Vagina (tissue), 2 donors: ENCODE measurements around the gene ABLIM1.

Experiments
- POLR2A ChIP-seq, 2 donors: fragments of 450-650 bp; IDR thresholded peaks; one replicate each; pipeline ENCODE4 v1.6.1; 2017; ENCODE audit warnings: antibody characterized with exemption in 2 of 2, mild to moderate bottlenecking in 2 of 2, moderate library complexity in 2 of 2
- TF ChIP-seq, protein P1 (sequence below), 3 experiments: fragments of 450-650 bp in 2 of 3; fragments of 200-600 bp in 1 of 3; sonication (generic) in 1 of 3; IDR thresholded peaks; one replicate each; pipeline ENCODE4 v1.5.1; 2017 to 2019; ENCODE audit warnings: antibody characterized with exemption in 3 of 3, mild to moderate bottlenecking in 2 of 3, moderate library complexity in 2 of 3

DNA sequence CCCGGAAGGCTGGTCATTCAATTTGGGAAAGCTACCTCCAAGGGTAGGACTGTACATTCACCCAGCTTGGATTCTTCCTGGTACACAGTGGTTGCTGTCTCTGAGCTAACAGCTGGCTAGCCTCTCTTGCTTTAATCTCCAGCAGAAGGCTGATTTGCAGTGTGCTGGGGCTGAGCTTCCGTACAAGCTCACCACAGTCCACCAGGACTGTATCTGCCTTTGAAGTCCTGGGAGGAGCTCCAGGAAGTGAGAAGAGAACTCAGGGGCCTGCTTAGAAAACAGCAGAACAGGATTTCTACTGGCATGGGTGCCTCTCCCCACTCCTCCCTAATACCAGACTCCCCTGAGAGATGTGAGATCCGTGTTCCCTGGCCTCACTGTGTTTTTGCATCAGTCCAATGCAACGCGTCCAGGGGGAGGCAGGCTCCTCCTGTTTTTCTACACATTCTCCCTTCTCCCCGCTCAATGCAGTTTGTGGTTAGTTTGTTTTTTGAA, 260.4 kb downstream of the ABLIM1 start:
- TF ChIP-seq, protein P1, sequence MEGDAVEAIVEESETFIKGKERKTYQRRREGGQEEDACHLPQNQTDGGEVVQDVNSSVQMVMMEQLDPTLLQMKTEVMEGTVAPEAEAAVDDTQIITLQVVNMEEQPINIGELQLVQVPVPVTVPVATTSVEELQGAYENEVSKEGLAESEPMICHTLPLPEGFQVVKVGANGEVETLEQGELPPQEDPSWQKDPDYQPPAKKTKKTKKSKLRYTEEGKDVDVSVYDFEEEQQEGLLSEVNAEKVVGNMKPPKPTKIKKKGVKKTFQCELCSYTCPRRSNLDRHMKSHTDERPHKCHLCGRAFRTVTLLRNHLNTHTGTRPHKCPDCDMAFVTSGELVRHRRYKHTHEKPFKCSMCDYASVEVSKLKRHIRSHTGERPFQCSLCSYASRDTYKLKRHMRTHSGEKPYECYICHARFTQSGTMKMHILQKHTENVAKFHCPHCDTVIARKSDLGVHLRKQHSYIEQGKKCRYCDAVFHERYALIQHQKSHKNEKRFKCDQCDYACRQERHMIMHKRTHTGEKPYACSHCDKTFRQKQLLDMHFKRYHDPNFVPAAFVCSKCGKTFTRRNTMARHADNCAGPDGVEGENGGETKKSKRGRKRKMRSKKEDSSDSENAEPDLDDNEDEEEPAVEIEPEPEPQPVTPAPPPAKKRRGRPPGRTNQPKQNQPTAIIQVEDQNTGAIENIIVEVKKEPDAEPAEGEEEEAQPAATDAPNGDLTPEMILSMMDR (IDR thresholded peaks at IDR 0.05): no peak
- no peak for TF ChIP-seq POLR2A (IDR thresholded peaks at IDR 0.05)
